ENCODE data around the gene TIAM1.

TIAM1 gene

DNA sequence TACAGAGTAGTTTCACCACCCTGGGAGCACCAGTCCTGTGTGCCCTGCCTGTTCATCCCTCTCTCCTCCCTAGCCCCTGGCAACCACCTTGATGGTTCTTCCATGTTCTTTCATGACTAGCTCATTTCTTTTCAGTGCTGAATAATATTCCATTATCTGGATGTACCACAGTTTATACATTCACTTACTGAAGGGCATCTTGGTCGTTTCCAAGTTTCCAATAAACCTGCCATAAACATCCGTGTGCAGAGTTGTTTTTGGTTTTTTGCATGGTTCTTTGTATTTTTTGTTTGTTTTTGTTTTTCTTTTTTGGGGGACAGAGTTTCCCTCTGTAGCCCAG is 13.9 kb downstream of the TIAM1 start:
- DNase-seq (ENCODE audit: low read depth in 2 of 2), result no peak

- no peak for DNase-seq (ENCODE audit: low read depth in 2 of 2)
Measured at GRCh38 chr21:31329456-31330143, 14.5 kb downstream of the TIAM1 start.

DNA sequence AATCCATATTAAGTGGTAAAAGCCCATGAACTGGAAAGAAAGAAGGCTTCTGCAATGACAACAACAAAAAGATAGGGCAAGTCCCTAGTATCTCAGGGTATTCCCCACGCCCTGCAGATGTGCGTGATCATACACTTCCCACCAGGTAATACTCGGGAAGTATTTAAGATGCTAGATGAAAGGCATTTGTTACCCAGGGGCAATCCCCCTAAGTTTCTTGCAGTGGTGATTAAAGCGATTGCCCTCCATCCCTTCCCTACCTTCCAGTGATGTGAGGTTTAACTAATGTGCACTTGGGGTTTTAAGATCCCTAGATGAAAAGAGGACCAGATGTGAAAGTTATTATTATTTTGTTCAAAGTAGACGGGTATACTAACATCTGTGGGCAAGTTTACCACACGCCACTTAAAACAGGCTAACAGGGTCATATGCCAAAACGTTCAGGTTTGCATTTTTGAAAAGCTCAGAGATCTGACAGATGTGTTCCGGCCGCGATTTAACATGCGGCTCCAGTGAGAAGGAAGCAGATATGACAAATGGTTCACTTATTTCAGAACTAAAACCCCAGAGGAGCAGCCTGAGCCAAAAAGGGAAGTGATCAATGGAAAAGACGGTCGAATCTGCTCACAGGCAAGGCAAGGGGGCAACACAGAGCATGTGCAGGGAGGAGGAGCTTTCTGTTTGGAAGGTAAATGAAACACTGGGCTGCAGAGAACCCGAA is 17.4 kb downstream of the TIAM1 start:
- DNase-seq (ENCODE audit: low read depth in 2 of 2), result peak; percentile 40 to 55

GRCh38 chr21:31318971-31319370 is 25.1 kb downstream of the TIAM1 start:
- no peak for DNase-seq (ENCODE audit: low read depth in 2 of 2)

DNA sequence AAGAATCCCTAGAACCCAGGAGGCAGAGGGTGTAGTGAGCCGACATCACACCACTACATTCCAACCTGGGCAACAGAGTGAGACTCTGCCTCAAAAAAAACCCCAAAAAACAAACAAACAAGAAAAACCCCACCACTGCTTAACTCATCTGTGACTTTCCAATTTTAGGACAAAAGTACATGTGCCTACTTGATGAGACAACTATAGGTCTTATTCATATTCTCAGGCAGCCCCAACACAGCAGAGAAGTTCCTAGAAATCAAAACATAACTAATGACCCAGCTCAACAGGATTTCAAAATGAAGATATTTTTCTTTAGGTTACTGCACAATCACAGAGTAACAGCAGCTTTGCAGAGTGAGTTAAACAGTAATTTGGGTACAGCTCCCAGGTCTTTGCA is 26.4 kb downstream of the TIAM1 start:
- DNase-seq (ENCODE audit: low read depth in 2 of 2), result no peak

GRCh38 chr21:31316488-31317169 is 27.4 kb downstream of the TIAM1 start:
- DNase-seq (ENCODE audit: low read depth in 2 of 2), result no peak

DNA sequence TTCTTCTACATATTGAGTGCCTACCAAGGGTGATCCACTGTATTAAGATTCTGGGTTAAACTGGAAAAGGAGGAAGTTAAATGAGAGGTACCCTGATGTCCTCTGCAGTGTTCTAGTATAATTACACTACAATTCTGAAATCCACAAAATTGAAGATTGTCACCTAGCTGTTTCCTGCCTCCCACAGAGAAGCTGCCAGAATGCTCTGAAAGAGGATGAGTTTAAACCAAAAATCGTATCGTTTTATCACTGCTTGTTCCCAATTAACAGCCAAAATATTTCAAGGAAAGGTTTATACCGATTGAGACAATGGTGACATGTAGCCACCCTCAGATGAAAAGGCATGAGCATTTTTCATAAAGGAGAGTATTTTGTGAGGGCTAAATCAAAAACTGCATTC is 28.0 kb downstream of the TIAM1 start:
- no peak for DNase-seq (ENCODE audit: low read depth in 2 of 2)

DNA sequence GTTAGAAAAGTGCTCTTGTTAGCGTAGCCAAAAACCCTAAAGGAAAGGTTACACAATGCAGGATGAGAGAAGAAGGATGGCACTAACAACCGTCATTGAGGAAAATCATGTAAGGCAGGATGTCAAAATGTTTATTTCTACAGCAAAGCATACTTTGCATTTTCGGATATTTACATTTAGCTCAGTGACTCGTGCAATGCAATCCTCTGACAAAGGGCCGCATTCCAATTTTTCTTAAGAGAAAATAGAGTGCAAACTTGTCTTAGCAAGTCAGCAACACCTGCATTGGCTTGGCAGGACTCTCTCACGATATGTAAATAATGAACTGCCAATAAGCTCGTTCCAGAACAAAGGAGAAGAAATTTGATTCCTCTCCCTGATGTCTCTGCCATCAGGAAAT is 33.3 kb downstream of the TIAM1 start:
- no peak for DNase-seq (ENCODE audit: low read depth in 2 of 2)

DNA sequence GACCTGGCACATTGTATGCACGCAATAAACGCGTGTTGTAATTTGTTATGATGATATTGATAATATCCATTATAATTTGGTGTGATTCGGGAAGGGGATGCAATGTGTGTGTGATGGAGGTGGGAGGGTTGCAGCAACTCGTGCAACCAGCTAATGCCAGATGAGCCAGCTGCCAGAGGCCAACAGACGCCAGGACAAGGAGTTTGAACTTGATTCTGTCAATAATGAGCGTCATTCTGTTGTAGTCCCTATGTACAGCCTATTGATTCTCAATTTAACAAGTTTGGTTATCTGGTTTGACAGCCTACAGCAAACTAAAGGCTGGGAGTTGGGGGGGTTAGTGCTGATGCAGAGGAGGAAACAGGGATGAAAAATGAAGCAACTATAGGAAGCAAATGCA is 35.5 kb downstream of the TIAM1 start:
- no peak for DNase-seq (ENCODE audit: low read depth in 2 of 2)

- no peak for DNase-seq (ENCODE audit: low read depth in 2 of 2)
Measured at GRCh38 chr21:31305888-31306287, 38.2 kb downstream of the TIAM1 start.

DNA sequence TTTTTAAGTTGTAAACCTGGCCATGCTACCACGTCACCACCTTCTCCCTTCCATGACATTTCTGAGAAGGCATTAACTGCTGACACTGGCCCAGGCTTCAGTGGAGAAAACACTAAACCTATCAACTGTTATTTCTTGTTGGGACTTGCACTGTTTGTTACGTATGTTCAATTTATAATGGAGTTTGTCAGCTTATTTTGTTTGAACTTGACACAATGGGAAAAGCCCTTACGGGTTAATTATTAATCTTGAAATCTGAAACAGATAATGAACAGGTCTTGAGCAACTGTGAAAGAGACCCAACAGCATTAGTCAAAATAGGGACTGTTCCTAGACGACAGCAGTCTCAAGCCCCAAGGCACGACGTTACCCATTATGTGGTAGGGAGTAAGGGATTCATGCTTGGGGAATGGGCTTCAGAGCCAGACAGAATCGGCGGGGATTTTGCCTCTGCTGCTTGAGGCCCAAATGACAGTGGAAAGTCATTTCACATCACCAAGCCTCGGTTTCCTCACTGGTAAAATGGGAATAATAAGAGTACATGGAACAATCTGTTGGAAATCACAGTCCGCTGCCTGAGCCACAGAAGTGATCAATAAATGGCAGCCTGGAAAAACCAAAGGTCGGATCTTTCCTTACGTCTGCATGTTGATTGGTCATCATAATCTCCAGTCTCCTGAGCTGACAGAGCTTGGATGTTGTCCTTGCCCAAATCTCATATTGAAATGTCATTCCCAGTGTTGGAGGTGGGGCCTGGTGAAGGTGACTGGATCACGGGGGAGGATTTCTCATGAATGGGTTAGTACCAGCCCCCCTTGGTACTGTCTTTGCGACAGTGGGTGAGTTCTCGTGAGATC is 44.5 kb downstream of the TIAM1 start:
- no peak for DNase-seq (ENCODE audit: low read depth in 2 of 2)

- DNase-seq (ENCODE audit: low read depth in 2 of 2), result no peak
Measured at GRCh38 chr21:31298618-31299269, 45.3 kb downstream of the TIAM1 start.

DNA sequence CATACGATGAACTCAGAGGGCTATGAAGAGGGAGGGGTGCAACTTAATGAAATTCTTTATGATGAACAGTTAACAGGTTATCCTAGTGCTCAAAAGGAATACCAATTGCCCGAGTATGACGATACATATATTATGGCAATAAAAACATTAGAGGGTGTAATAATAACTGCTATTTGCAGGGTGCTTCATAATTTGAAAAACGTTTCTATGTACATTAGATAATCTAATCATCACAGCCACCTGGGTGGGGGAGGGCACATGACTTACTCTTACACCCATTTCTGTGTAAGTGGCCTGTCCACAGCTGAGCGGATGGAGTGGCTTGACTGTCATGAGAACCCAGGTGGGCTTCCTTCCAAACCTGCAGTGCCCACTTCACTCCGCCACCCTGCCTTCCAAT is 46.3 kb downstream of the TIAM1 start:
- DNase-seq (ENCODE audit: low read depth in 2 of 2), result no peak

- no peak for DNase-seq (ENCODE audit: low read depth in 2 of 2)
Measured at GRCh38 chr21:31295676-31296075, 48.4 kb downstream of the TIAM1 start.

GRCh38 chr21:31294691-31295090 is 49.4 kb downstream of the TIAM1 start:
- no peak for DNase-seq (ENCODE audit: low read depth in 2 of 2)

- peak; percentile 39 to 64 for DNase-seq (ENCODE audit: low read depth in 2 of 2)
Measured at GRCh38 chr21:31293986-31294385, 50.1 kb downstream of the TIAM1 start.

DNA sequence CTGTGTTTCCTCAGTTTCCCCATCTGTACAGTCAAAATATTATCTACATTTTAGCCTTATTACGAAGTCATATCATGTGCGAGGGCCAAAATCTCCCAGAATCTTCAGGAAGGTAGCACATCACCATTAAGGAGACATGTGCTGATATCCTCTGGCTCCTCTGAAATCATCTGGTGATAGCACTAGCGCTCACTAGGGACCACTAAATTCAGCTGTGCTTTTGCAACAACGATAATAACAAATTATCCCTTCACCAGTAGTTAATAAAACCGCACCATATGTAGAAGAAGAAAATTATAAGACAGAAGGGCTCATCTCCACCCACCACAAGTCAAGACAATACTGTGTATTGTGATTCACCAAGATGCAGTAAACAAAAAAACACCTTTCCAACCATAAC is 53.3 kb downstream of the TIAM1 start:
- DNase-seq (ENCODE audit: low read depth in 2 of 2), result no peak

- no peak for DNase-seq (ENCODE audit: low read depth in 2 of 2)
Measured at GRCh38 chr21:31289702-31290101, 54.4 kb downstream of the TIAM1 start.

GRCh38 chr21:31288191-31288590 is 55.9 kb downstream of the TIAM1 start:
- no peak for DNase-seq (ENCODE audit: low read depth in 2 of 2)

DNA sequence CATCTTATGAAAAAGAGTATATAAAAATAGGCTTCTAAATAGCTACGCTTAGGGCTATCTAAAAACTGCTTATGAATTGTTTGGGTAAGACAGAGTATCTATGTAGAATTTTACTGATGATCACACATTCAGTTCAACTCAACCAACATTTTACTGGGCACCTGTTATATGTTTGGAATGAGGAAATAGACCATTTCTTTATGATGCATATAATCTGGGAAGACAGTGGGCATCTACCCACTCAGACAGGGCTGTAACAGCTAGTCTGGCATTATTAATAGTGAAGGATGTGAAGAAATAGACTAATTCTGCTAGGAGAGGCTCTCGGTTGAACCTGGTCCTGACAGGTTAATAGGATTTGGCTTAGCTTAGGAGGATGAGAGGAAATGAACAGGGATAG is 56.9 kb downstream of the TIAM1 start:
- no peak for DNase-seq (ENCODE audit: low read depth in 2 of 2)

GRCh38 chr21:31286621-31287020 is 57.4 kb downstream of the TIAM1 start:
- DNase-seq (ENCODE audit: low read depth in 2 of 2), result no peak
